GM13977 (cell line): ENCODE results near the gene CLDND1.

ENCODE experiments used
- DNase-seq: peaks from one replicate; pipeline ENCODE4 v3.0.0; 2012; ENCODE audit warnings: low spot score
- CTCF ChIP-seq: IDR thresholded peaks from 2 replicates; pipeline ENCODE4 v1.5.1; 2012; ENCODE audit warnings: mild to moderate bottlenecking, control low read depth; ENCODE audit not compliant: insufficient read depth; ENCODE audit errors: extremely low read depth, missing control alignments
- in situ Hi-C: fragments of 300-500 bp; cut with MboI; formaldehyde crosslinking; loops from one replicate; pipeline ENCODE4 v1.12.0; 2022; ENCODE audit warnings: low sequenced_read_pairs, low pct_unique_long_range_greater_than_20kb, mixed read lengths, inconsistent platforms; ENCODE audit not compliant: unreplicated experiment

CLDND1 gene

GRCh38 chr3:98504539-98504938, 18.2 kb downstream of the CLDND1 start:
- DNase-seq: no peak
- in situ Hi-C loops: no loop called here
- TF ChIP-seq CTCF: no peak

GRCh38 chr3:98501863-98502576, 20.7 kb downstream of the CLDND1 start:
- no peak for TF ChIP-seq CTCF
- DNase-seq: no peak
- in situ Hi-C loops: no loop called here

GRCh38 chr3:98501270-98501669, 21.4 kb downstream of the CLDND1 start:
- in situ Hi-C loops: no loop called here
- no peak for DNase-seq
- no peak for TF ChIP-seq CTCF

GRCh38 chr3:98500019-98500418, 22.7 kb downstream of the CLDND1 start:
- no peak for TF ChIP-seq CTCF
- no peak for DNase-seq
- in situ Hi-C loops: no loop called here

GRCh38 chr3:98497381-98497780, 25.3 kb downstream of the CLDND1 start, which contains the start of gene OR5K2:
Gene OR5K2 (plus strand): TSS chr3:98497681. CDS start chr3:98497681, 0 bp downstream.
- in situ Hi-C loops: no loop called here
- no peak for DNase-seq
- no peak for TF ChIP-seq CTCF

DNA sequence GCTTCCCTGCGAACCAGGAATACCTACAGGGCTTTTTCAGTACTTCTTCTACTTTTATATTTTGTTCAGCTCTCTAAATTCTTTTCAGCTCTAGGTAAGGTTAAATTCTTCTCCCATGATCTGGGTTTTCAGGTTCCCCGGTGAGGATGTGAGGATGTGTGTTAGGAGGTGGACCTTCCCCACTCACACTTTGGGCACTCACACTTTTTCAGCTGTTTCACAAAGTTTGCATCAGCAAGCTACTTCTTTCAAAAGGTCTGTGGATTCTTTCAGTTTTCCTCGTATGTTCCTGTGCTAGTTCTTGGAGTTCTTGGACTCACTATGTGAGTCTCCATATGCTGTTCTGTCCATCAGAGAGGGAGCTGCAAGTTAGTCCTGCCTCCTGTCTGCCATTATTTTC, 39.1 kb downstream of the CLDND1 start:
- no peak for TF ChIP-seq CTCF
- no peak for DNase-seq
- in situ Hi-C loops: no loop called here
